ENCODE measurements around the gene ATG4B. TPM values are rescaled to one million over a fixed set of nuclear protein-coding genes. Genes with fewer than 3 reads are reported as not detected.
A peak's percentile ranks its signal among the peaks of the same experiment; 100 is the strongest.

The ATG4B gene
- total and polyA plus RNA-seq, 2 of the 8 experiments (the other 6 are each of a cell fraction or from before 2014, with no cell fraction given), result 103 to 155 TPM

- TF ChIP-seq CTBP2 (IDR thresholded peaks at IDR 0.05; ENCODE audit: borderline replicate concordance, insufficient read depth, insufficient read length, low read length) (no peak), TCF12 (IDR thresholded peaks at IDR 0.05; ENCODE audit: low read depth, low read length) (no peak), KDM4A (IDR thresholded peaks at IDR 0.05; ENCODE audit: low read depth, low read length, severe bottlenecking) (peak; percentile 60), YY1 (IDR thresholded peaks at IDR 0.05; ENCODE audit: low read depth, low read length) (peak; percentile 95), CEBPB (IDR thresholded peaks at IDR 0.05; ENCODE audit: low read depth, low read length) (no peak), KDM5A (IDR thresholded peaks at IDR 0.05; ENCODE audit: low read length) (peak; percentile 91), USF2 (IDR thresholded peaks at IDR 0.05; ENCODE audit: low read length) (no peak), HDAC2 (IDR thresholded peaks at IDR 0.05; ENCODE audit: borderline replicate concordance in 1 of 2, low read depth in 2 of 2, low read length in 2 of 2) (peak in 1 of 2 experiments; percentile 52; a peak in 1 of 4 replicates), SIX5 (IDR thresholded peaks at IDR 0.05; ENCODE audit: low read depth, low read length) (no peak), MAX (IDR thresholded peaks at IDR 0.05) (peak; percentile 72; the same call in 1 of the 2 replicates), PHF8 (conservative IDR thresholded peaks at IDR 0.05; ENCODE audit: low read depth, low read length) (peak; percentile 97), RXRA (IDR thresholded peaks at IDR 0.05; ENCODE audit: insufficient read depth, low read depth, low read length) (no peak), JUND (IDR thresholded peaks at IDR 0.05; ENCODE audit: low read length) (no peak)
Observed at GRCh38 chr2:241686650-241687425, 49.3 kb downstream of the ATG4B start, which contains the start of gene DTYMK (continued).

Measured in H1 (cell line).